ENCODE data around the gene KLRK1.
"Not testable (repeated sequence)": the region's sequence is repeated elsewhere in the genome, so short reads cannot be mapped to it uniquely, and the experiment has no call there.

The KLRK1 gene

GRCh38 chr12:10387498-10387897 is 2.3 kb downstream of the KLRK1 start:
- DNase-seq, result not testable (repeated sequence)

- no peak for DNase-seq
Observed at GRCh38 chr12:10386857-10387256, 3.0 kb downstream of the KLRK1 start.

GRCh38 chr12:10385166-10385613 is 4.7 kb downstream of the KLRK1 start:
- no peak for DNase-seq

- DNase-seq, result no peak
Observed at GRCh38 chr12:10384191-10384590, 5.7 kb downstream of the KLRK1 start.

- DNase-seq, result no peak
Observed at GRCh38 chr12:10381928-10382628, 7.8 kb downstream of the KLRK1 start.

GRCh38 chr12:10378737-10379136 is 11.1 kb downstream of the KLRK1 start:
- DNase-seq, result not testable (repeated sequence)

GRCh38 chr12:10374624-10375018 is 15.2 kb downstream of the KLRK1 start:
- no peak for DNase-seq

GRCh38 chr12:10372559-10372958 is 17.3 kb downstream of the KLRK1 start:
- DNase-seq, result no peak

- not testable (repeated sequence) for DNase-seq
Observed at GRCh38 chr12:10371893-10372535, 17.8 kb downstream of the KLRK1 start.

- no peak for DNase-seq
Observed at GRCh38 chr12:10369557-10370415, 20.1 kb downstream of the KLRK1 start.

GRCh38 chr12:10368206-10369171 is 21.4 kb downstream of the KLRK1 start:
- DNase-seq, result no peak

GRCh38 chr12:10367714-10368113 is 22.1 kb downstream of the KLRK1 start:
- not testable (repeated sequence) for DNase-seq

GRCh38 chr12:10366875-10367274 is 23.0 kb downstream of the KLRK1 start:
- peak; percentile 17 for DNase-seq

GRCh38 chr12:10365696-10366405 is 24.0 kb downstream of the KLRK1 start:
- DNase-seq, result peak; percentile 71

- peak; percentile 96 for DNase-seq
Observed at GRCh38 chr12:10364815-10365622, 24.8 kb downstream of the KLRK1 start.

GRCh38 chr12:10363914-10364814 is 25.7 kb downstream of the KLRK1 start:
- peak; percentile 76 for DNase-seq

GRCh38 chr12:10363658-10363913 is 26.3 kb downstream of the KLRK1 start:
- DNase-seq, result no peak

- DNase-seq, result peak; percentile 61
Observed at GRCh38 chr12:10362828-10363657, 26.8 kb downstream of the KLRK1 start.

GRCh38 chr12:10362325-10362724 is 27.5 kb downstream of the KLRK1 start:
- DNase-seq, result peak; percentile 61
